Activated T-cell treated with anti-CD3 and anti-CD28 coated beads, Interleukin-2, amount 50 U/mL, for 4 hours (primary cell): ENCODE data around the gene PILRB. TPM values are rescaled to one million over a fixed set of nuclear protein-coding genes. Genes with fewer than 3 reads are reported as not detected.
"Not testable (repeated sequence)": the region's sequence is repeated elsewhere in the genome, so short reads cannot be mapped to it uniquely, and the experiment has no call there.

Experiments
- ATAC-seq, 2 donors: fragments of 200-7000 bp; cut with Tn5 transposase; one replicate each; pipeline ENCODE4 v1.10.0; 2021
- DNase-seq: peaks from one replicate; pipeline ENCODE4 v3.0.0-alpha.2; 2020
- H3K27me3 Mint-ChIP-seq: one replicate; pipeline ENCODE4 v1.8.0; 2021; ENCODE audit warnings: low read depth, mixed read lengths
- H3K36me3 Mint-ChIP-seq: one replicate; pipeline ENCODE4 v1.8.0; 2022; ENCODE audit warnings: mixed read lengths; ENCODE audit not compliant: insufficient read depth
- H3K4me1 Mint-ChIP-seq: one replicate; pipeline ENCODE4 v1.8.0; 2021; ENCODE audit warnings: low read depth, mixed read lengths
- H3K4me3 Mint-ChIP-seq: one replicate; pipeline ENCODE4 v1.8.0; 2021; ENCODE audit warnings: mild to moderate bottlenecking, moderate library complexity, mixed read lengths
- H3K9me3 Mint-ChIP-seq: one replicate; pipeline ENCODE4 v1.8.0; 2021; ENCODE audit warnings: mixed read lengths
- total RNA-seq, 3 donors: library from RNA; stranded (reverse); gene quantifications; one replicate each; pipeline ENCODE4 v1.2.1, GENCODE V29; 2021

The PILRB gene
- total RNA-seq, 3 donors from 2014 or later, result 29.2 to 48.8 (median 34.3) TPM

- no peaks in the 10 kb centered on the region for H3K9me3 Mint-ChIP-seq
- DNase-seq, result no peak
- H3K4me3 Mint-ChIP-seq, result no peak overlapping the region
- peaks cover 1% of the 10 kb centered on the region for H3K27me3 Mint-ChIP-seq
- peaks cover 36% of the 10 kb centered on the region for H3K4me1 Mint-ChIP-seq
- no peak for ATAC-seq
- peaks cover 37% of the 10 kb centered on the region for H3K36me3 Mint-ChIP-seq
Observed at GRCh38 chr7:100348805-100349204, 9.1 kb upstream of the PILRB start.

- Mint-ChIP-seq H3K36me3 (peaks cover 37% of the 10 kb centered on the region), H3K4me3 (no peak overlapping the region), H3K27me3 (peaks cover under 1% of the 10 kb centered on the region), H3K4me1 (peaks cover 29% of the 10 kb centered on the region), H3K9me3 (no peaks in the 10 kb centered on the region)
- DNase-seq (no peak), ATAC-seq (no peak)
Observed at GRCh38 chr7:100349757-100350156, 8.2 kb upstream of the PILRB start.

GRCh38 chr7:100351657-100352058 lies 6.3 kb upstream of the PILRB start:
- peaks cover 21% of the 10 kb centered on the region for H3K4me1 Mint-ChIP-seq
- H3K4me3 Mint-ChIP-seq, result peak overlapping the region; percentile 58
- DNase-seq (no peak), ATAC-seq (no peak)
- peaks cover 32% of the 10 kb centered on the region for H3K36me3 Mint-ChIP-seq
- H3K9me3 Mint-ChIP-seq, result no peaks in the 10 kb centered on the region
- no peaks in the 10 kb centered on the region for H3K27me3 Mint-ChIP-seq

GRCh38 chr7:100352230-100352781 lies 5.6 kb upstream of the PILRB start:
- not testable (repeated sequence) for H3K9me3 Mint-ChIP-seq, DNase-seq, H3K27me3 Mint-ChIP-seq
- ATAC-seq, result peak; percentile 63 to 70
- H3K4me3 Mint-ChIP-seq, result peak overlapping the region; percentile 56
- peaks cover 28% of the 10 kb centered on the region for H3K36me3 Mint-ChIP-seq
- peaks cover 21% of the 10 kb centered on the region for H3K4me1 Mint-ChIP-seq

GRCh38 chr7:100352984-100353684 lies 4.8 kb upstream of the PILRB start:
- peaks cover 21% of the 10 kb centered on the region for H3K4me1 Mint-ChIP-seq
- H3K36me3 Mint-ChIP-seq, result peaks cover 21% of the 10 kb centered on the region
- H3K4me3 Mint-ChIP-seq, result peak overlapping the region; percentile 58
- ATAC-seq, result peak in 1 of 2 donors; percentile 10
- no peak for DNase-seq
- no peaks in the 10 kb centered on the region for H3K9me3 Mint-ChIP-seq
- H3K27me3 Mint-ChIP-seq, result no peaks in the 10 kb centered on the region

GRCh38 chr7:100353685-100354330 lies 4.1 kb upstream of the PILRB start:
- DNase-seq, result peak; percentile 42
- peak overlapping the region; percentile 58 for H3K4me3 Mint-ChIP-seq
- ATAC-seq, result peak; percentile 49 to 66
- no peaks in the 10 kb centered on the region for H3K27me3 Mint-ChIP-seq
- peaks cover 21% of the 10 kb centered on the region for H3K4me1 Mint-ChIP-seq
- no peaks in the 10 kb centered on the region for H3K9me3 Mint-ChIP-seq
- H3K36me3 Mint-ChIP-seq, result peaks cover 19% of the 10 kb centered on the region

- Mint-ChIP-seq H3K9me3 (no peaks in the 10 kb centered on the region), H3K27me3 (no peaks in the 10 kb centered on the region), H3K4me3 (no peak overlapping the region), H3K36me3 (peaks cover 20% of the 10 kb centered on the region), H3K4me1 (peaks cover 13% of the 10 kb centered on the region)
- DNase-seq, result no peak
- ATAC-seq, result no peak
Observed at GRCh38 chr7:100356416-100357068, 1.4 kb upstream of the PILRB start.

GRCh38 chr7:100357131-100357561 lies 771 bp upstream of the PILRB start:
- H3K27me3 Mint-ChIP-seq, result no peaks in the 10 kb centered on the region
- no peak overlapping the region for H3K4me3 Mint-ChIP-seq
- ATAC-seq (no peak), DNase-seq (no peak)
- H3K4me1 Mint-ChIP-seq, result peaks cover 12% of the 10 kb centered on the region
- H3K9me3 Mint-ChIP-seq, result no peaks in the 10 kb centered on the region
- peaks cover 21% of the 10 kb centered on the region for H3K36me3 Mint-ChIP-seq

GRCh38 chr7:100358857-100359212 lies 918 bp downstream of the PILRB start:
- peaks cover 2% of the 10 kb centered on the region for H3K4me1 Mint-ChIP-seq
- H3K36me3 Mint-ChIP-seq, result peaks cover 28% of the 10 kb centered on the region
- H3K4me3 Mint-ChIP-seq, result no peak overlapping the region
- no peaks in the 10 kb centered on the region for H3K9me3 Mint-ChIP-seq
- DNase-seq, result no peak
- no peaks in the 10 kb centered on the region for H3K27me3 Mint-ChIP-seq
- no peak for ATAC-seq

- H3K4me1 Mint-ChIP-seq, result peaks cover 7% of the 10 kb centered on the region
- peaks cover 35% of the 10 kb centered on the region for H3K36me3 Mint-ChIP-seq
- no peak overlapping the region for H3K4me3 Mint-ChIP-seq
- H3K9me3 Mint-ChIP-seq, result no peaks in the 10 kb centered on the region
- ATAC-seq (no peak), DNase-seq (no peak)
- H3K27me3 Mint-ChIP-seq, result no peaks in the 10 kb centered on the region
Observed at GRCh38 chr7:100360135-100360854, 2.4 kb downstream of the PILRB start.

GRCh38 chr7:100363098-100363497 lies 5.2 kb downstream of the PILRB start:
- Mint-ChIP-seq H3K36me3 (peaks cover 39% of the 10 kb centered on the region), H3K4me1 (peaks cover 23% of the 10 kb centered on the region), H3K27me3 (no peaks in the 10 kb centered on the region), H3K9me3 (no peaks in the 10 kb centered on the region), H3K4me3 (no peak overlapping the region)
- no peak for ATAC-seq
- DNase-seq, result no peak

GRCh38 chr7:100363797-100364196 lies 5.9 kb downstream of the PILRB start:
- H3K9me3 Mint-ChIP-seq, H3K4me3 Mint-ChIP-seq, ATAC-seq, DNase-seq, H3K27me3 Mint-ChIP-seq: not testable (repeated sequence)
- Mint-ChIP-seq H3K36me3 (peaks cover 38% of the 10 kb centered on the region), H3K4me1 (peaks cover 24% of the 10 kb centered on the region)

- H3K27me3 Mint-ChIP-seq, result no peaks in the 10 kb centered on the region
- H3K4me1 Mint-ChIP-seq, result peaks cover 26% of the 10 kb centered on the region
- no peak overlapping the region for H3K4me3 Mint-ChIP-seq
- peaks cover 33% of the 10 kb centered on the region for H3K36me3 Mint-ChIP-seq
- H3K9me3 Mint-ChIP-seq, result no peaks in the 10 kb centered on the region
- DNase-seq (no peak), ATAC-seq (no peak)
Observed at GRCh38 chr7:100364480-100364879, 6.6 kb downstream of the PILRB start.

- not testable (repeated sequence) for ATAC-seq, H3K27me3 Mint-ChIP-seq, H3K4me3 Mint-ChIP-seq, H3K9me3 Mint-ChIP-seq, DNase-seq
- peaks cover 22% of the 10 kb centered on the region for H3K36me3 Mint-ChIP-seq
- H3K4me1 Mint-ChIP-seq, result peaks cover 26% of the 10 kb centered on the region
Observed at GRCh38 chr7:100365998-100366367, 8.1 kb downstream of the PILRB start.
